Nephron progenitor cell (in vitro differentiated cells): ENCODE data around the gene LRRN3.

Experiments used
- DNase-seq: peaks from one replicate; pipeline ENCODE4 v3.0.0; 2021
- H3K27ac Mint-ChIP-seq: 2 replicates; pipeline ENCODE4 v1.8.0; 2021; ENCODE audit warnings: mild to moderate bottlenecking, moderate library complexity, mixed read lengths
- H3K27me3 Mint-ChIP-seq: 2 replicates; pipeline ENCODE4 v1.8.0; 2021; ENCODE audit warnings: mild to moderate bottlenecking, low read depth, mixed read lengths; ENCODE audit not compliant: poor library complexity
- H3K36me3 Mint-ChIP-seq: 2 replicates; pipeline ENCODE4 v1.8.0; 2021; ENCODE audit warnings: low read depth, mixed read lengths
- H3K4me1 Mint-ChIP-seq: 2 replicates; pipeline ENCODE4 v1.8.0; 2021; ENCODE audit warnings: mixed read lengths
- H3K4me3 Mint-ChIP-seq: 2 replicates; pipeline ENCODE4 v1.8.0; 2021; ENCODE audit warnings: mild to moderate bottlenecking, moderate library complexity, mixed read lengths
- H3K9me3 Mint-ChIP-seq: 2 replicates; pipeline ENCODE4 v1.8.0; 2021; ENCODE audit warnings: mild to moderate bottlenecking, moderate library complexity, mixed read lengths
- TF ChIP-seq, protein P1 (sequence below): fragments of 200-600 bp; sonication (generic); IDR thresholded peaks from 2 replicates; pipeline ENCODE4 v1.5.0; 2021; ENCODE audit warnings: antibody characterized with exemption

The LRRN3 gene

DNA sequence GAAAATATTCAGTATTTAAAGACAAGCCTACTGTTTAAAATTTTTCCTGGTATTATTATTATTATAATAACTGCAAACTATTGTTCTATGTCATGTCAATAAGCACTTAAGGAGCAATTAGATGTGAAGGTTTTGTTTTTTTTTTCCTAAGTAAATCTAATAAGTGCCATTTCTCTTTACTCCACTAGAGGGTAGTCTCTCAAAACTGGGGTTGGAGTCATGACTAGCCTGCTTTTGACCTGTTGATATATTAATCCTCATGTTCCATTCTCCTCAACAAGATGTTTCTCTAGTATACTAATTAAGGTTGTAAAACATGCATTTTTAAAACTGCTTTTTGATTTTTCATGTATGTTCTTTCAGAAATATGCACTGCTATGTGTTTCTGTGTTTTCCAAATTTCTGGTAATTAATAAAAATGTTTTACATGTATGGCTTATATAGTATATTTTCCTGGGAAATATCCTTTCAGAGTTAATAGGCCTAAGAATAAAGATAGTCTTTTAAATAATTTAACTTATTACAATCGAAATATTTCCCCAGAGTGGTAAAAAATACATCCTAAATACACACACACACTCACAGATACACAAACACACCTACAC lies 1.0 kb upstream of the LRRN3 start:
- no peak for DNase-seq
- no peaks in the 10 kb centered on the region for H3K9me3 Mint-ChIP-seq
- H3K36me3 Mint-ChIP-seq: no peaks in the 10 kb centered on the region
- no peak overlapping the region for H3K27ac Mint-ChIP-seq
- no peak overlapping the region for H3K4me3 Mint-ChIP-seq
- TF ChIP-seq, protein P1, sequence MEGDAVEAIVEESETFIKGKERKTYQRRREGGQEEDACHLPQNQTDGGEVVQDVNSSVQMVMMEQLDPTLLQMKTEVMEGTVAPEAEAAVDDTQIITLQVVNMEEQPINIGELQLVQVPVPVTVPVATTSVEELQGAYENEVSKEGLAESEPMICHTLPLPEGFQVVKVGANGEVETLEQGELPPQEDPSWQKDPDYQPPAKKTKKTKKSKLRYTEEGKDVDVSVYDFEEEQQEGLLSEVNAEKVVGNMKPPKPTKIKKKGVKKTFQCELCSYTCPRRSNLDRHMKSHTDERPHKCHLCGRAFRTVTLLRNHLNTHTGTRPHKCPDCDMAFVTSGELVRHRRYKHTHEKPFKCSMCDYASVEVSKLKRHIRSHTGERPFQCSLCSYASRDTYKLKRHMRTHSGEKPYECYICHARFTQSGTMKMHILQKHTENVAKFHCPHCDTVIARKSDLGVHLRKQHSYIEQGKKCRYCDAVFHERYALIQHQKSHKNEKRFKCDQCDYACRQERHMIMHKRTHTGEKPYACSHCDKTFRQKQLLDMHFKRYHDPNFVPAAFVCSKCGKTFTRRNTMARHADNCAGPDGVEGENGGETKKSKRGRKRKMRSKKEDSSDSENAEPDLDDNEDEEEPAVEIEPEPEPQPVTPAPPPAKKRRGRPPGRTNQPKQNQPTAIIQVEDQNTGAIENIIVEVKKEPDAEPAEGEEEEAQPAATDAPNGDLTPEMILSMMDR: peak; percentile 85
- peaks cover 40% of the 10 kb centered on the region for H3K4me1 Mint-ChIP-seq
- H3K27me3 Mint-ChIP-seq: no peaks in the 10 kb centered on the region

DNA sequence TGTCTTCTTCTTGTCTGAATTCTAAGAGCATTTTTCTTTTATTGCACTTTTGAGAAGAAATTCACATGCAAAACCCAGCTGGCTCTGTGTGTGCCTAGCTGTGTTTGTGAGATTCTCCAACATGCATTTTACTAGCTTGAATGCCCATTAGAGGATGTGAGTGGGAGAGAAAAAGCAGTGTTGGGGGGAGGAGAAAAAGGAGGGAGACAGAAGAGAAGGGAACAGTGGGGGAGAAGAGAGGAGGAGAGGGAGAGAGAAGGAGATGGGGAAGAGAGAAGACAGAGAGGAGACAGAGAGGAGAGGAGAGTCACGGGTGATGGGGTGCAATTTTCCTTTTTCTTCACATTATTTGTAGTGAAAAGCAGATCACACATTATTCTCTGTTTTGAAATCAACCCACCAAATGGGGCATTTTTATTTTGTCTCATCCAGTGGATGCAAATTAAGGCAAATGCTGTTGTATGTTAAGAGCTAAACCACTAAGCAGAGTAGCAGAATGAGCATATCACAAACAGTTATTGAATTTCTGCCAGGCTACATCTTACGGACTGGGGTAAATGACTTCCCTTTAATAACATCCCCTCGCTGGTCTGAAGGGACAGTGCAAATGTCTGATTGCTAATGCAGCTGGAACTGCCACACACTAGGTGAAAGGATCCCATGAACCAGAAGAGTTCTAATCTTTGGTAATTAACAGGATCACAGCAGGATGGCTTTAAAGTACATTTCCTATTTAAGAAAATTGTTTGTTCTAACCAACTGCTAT lies 849 bp downstream of the LRRN3 start:
- TF ChIP-seq, protein P1: no peak
- no peak overlapping the region for H3K27ac Mint-ChIP-seq
- no peaks in the 10 kb centered on the region for H3K36me3 Mint-ChIP-seq

DNA sequence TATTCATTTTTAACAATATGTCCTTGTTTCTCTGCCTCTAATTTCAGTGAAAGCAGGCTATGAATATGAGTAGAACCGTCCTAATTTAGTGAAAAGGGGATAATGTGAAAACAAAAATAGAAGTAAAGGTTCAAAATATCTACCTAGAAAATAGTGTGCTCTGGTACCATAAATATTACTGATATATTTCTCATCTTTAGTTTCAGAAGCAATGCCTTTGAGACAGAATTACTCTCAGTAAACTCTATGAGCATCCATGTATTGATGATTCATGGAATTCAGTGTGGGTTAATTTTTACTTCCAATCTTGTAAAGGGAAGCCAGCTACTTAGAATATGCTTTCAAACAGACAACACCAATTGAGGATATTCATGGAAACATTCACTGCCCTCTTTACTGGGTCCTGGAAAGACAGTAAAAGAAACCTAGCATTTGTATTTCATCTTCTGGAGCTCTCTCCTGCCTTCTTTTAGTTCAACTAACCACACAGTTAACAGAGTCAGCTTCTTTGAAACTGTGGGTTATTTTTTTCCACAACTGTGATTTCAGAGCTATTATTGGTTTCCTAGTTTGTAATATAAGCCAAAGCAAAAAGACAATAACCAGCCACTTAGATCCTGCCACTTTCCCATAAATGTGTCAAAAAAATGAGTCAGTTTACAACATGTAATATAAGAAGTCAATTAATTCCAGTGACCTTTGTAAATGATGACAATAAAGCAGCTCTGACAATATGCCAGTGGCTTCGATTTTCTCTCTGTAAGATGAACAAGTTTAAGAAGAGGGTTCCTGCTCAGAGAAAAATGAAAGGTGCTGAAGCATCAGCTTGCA lies 1.7 kb downstream of the LRRN3 start:
- H3K27ac Mint-ChIP-seq: no peak overlapping the region
- no peaks in the 10 kb centered on the region for H3K9me3 Mint-ChIP-seq
- H3K36me3 Mint-ChIP-seq: no peaks in the 10 kb centered on the region
- TF ChIP-seq, protein P1: no peak
- no peak for DNase-seq
- peaks cover 56% of the 10 kb centered on the region for H3K4me1 Mint-ChIP-seq
- H3K27me3 Mint-ChIP-seq: no peaks in the 10 kb centered on the region
- peak overlapping the region; percentile 78 for H3K4me3 Mint-ChIP-seq

More for the DNA sequence above, 849 bp downstream of the LRRN3 start:
- H3K9me3 Mint-ChIP-seq: no peaks in the 10 kb centered on the region
- peak overlapping the region; percentile 78 for H3K4me3 Mint-ChIP-seq
- H3K4me1 Mint-ChIP-seq: peaks cover 51% of the 10 kb centered on the region
- no peaks in the 10 kb centered on the region for H3K27me3 Mint-ChIP-seq
- DNase-seq: no peak

DNA sequence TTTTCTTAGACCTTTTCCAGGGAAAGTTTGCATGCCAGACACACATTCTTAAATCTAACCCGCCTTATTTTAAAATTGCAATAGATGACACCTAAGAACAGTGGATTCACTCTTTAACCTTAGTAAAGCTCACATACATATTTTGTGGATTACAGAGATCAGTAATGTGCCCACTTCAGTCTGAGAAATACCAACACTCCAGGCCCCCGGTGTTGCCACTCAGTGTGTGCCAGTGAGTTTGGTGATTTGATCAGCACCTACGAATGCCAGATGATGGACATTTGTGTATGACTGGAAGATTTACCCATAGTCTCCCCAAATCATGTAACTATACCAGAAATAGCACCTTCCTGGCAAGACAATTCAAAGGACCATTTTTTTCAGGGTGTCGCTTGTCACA lies 2.6 kb downstream of the LRRN3 start:
- TF ChIP-seq, protein P1: no peak
- no peaks in the 10 kb centered on the region for H3K9me3 Mint-ChIP-seq
- H3K27me3 Mint-ChIP-seq: no peaks in the 10 kb centered on the region
- no peak for DNase-seq
- H3K36me3 Mint-ChIP-seq: no peaks in the 10 kb centered on the region
- H3K27ac Mint-ChIP-seq: no peak overlapping the region
- peak overlapping the region; percentile 78 for H3K4me3 Mint-ChIP-seq
- peaks cover 58% of the 10 kb centered on the region for H3K4me1 Mint-ChIP-seq

DNA sequence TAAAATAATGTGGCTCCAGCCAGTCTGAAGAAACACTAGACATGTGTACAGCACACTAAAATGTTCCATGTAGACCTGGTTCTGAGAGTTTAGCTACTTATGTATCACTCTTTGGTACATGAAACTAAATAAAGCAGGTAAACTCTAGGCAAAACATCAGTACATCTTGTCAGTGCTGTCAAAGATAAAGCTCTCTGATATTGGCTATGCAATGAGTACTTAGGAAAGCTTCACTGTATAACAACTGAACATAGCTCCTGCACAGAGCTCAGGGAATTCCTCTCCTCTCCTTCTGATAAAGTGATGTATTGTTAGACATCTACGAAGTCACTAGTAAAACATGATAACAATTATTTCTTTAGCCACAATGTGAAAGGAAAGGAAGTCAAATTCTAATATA lies 3.5 kb downstream of the LRRN3 start:
- H3K4me3 Mint-ChIP-seq: peak overlapping the region; percentile 26

More for the DNA sequence above, 3.5 kb downstream of the LRRN3 start:
- H3K4me1 Mint-ChIP-seq: peaks cover 58% of the 10 kb centered on the region
- H3K9me3 Mint-ChIP-seq: no peaks in the 10 kb centered on the region
- DNase-seq: no peak
- TF ChIP-seq, protein P1: no peak
- no peaks in the 10 kb centered on the region for H3K36me3 Mint-ChIP-seq
- H3K27ac Mint-ChIP-seq: no peak overlapping the region
- no peaks in the 10 kb centered on the region for H3K27me3 Mint-ChIP-seq
